H1 (cell line): Measurements from ENCODE around the gene UBAP2. TPM values are rescaled to one million over a fixed set of nuclear protein-coding genes. Genes with fewer than 3 reads are reported as not detected.

Source experiments
- TAF7 ChIP-seq: optimal IDR thresholded peaks from 2 replicates; pipeline ENCODE3; 2011; ENCODE audit warnings: low read depth, mild to moderate bottlenecking, inconsistent platforms, low read length, moderate library complexity, borderline replicate concordance
- polyA plus RNA-seq, 7 experiments: library from polyadenylated mRNA; depleted of rRNA in 3 of 7; stranded (reverse) in 5 of 7; unstranded in 2 of 7; fragments of >200 nt in 5 of 7; fragments of 200-250 nt in 2 of 7; gene quantifications; 1 replicate in 5 of 7; 2 replicates in 1 of 7; 4 replicates in 1 of 7; pipeline versions ENCODE4 v1.2.1 to v1.2.3, GENCODE V29; 2011 to 2013; ENCODE audit warnings: missing spikeins in 2 of 7, mixed read lengths in 2 of 7
- total RNA-seq: library from RNA; stranded (reverse); fragmentation: NEBNext Ultra II Directional; extraction: Animal tissue kit (Norgen Biotek cat#: 25700); gene quantifications from 2 replicates; pipeline ENCODE4 v1.2.1, GENCODE V29; 2021

Gene UBAP2
- total and polyA plus RNA-seq, 2 of the 8 experiments (the other 6 are each of a cell fraction or from before 2014, with no cell fraction given), result 75.0 to 81.4 TPM

DNA sequence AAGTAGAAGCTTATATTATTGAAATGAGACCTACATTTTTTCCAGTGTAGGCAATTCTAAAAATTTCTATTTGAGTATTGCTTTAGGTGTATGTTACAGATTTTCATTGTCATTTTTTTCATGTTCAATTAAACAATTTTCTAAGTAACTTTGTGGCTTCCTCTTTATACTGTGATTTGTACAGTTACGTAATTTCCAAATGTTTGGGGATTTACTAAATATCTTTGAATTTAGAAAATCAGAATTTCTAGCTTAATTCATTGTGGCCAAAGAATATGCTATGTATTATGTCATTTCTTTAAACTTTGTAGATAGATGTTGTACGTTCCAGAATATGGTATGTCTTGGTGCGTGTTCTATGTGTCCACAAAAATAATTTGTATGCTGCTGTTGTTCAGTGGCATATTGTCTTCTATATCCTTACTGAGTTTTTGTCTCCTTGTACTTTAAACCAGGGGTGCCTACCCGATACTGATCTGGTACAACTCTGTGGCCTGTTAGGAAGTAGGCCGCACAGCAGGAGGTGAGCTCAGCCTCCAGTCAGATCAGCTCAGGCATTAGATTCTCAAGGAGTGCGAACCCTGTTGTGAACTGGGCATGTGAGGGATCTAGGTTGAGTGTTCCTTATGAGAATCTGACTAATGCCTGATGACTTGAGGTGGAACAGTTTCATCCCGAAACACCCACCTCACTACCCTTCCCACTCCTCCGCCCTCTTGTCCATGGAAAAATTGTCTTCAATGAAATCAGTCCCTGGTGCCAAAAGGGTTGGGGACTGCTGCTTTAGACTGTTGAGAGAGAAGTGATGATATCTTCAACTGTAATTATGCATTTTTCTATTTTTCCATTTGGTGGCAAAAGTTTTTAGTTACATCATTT, 168.2 kb downstream of the UBAP2 start (continued):
- no peak for TF ChIP-seq TAF7
- TF ChIP-seq, all 59 proteins: peak for 0
